DOHH2 (cell line): ENCODE measurements around the gene CSMD2.

Source experiments
- CTCF ChIP-seq: fragments of 200-600 bp; sonication (generic); IDR thresholded peaks from one replicate; pipeline ENCODE4 v1.5.1; 2014; ENCODE audit warnings: antibody characterized with exemption, mild to moderate bottlenecking, low read depth, low read length; ENCODE audit not compliant: poor library complexity, severe bottlenecking
- EZH2phosphoT487 ChIP-seq: fragments of 200-600 bp; sonication (generic); IDR thresholded peaks from 2 replicates; pipeline ENCODE4 v1.6.1; 2017; ENCODE audit warnings: borderline replicate concordance, mild to moderate bottlenecking, antibody characterized with exemption, low read length, moderate library complexity, mixed read lengths

GRCh38 chr1:33716976-33717688 lies 447.9 kb downstream of the CSMD2 start:
- TF ChIP-seq CTCF (no peak), EZH2phosphoT487 (no peak)
